Measurements from ENCODE around the gene PIP4K2A.
A peak's percentile ranks its signal among the peaks of the same experiment; 100 is the strongest.
"Not testable (repeated sequence)": the region's sequence is repeated elsewhere in the genome, so short reads cannot be mapped to it uniquely, and the experiment has no call there.

PIP4K2A gene

GRCh38 chr10:22720667-22721066, 6.3 kb upstream of the PIP4K2A start:
- 96% methylated on average over 1 to 2 of the region's 3 CpGs for WGBS, 2 experiments
- H3K4me3 ChIP-seq (ENCODE audit: insufficient read depth, low read depth, low read length), result no peak overlapping the region
- no peaks in the 10 kb centered on the region for H3K36me3 ChIP-seq (ENCODE audit: control insufficient read depth, insufficient read depth, low read length)
- H3K4me1 ChIP-seq (ENCODE audit: control insufficient read depth, insufficient read depth, low read length), result peaks cover 3% of the 10 kb centered on the region
- no peak overlapping the region for H3K27ac ChIP-seq (ENCODE audit: insufficient read depth, low read depth, low read length, poor library complexity, severe bottlenecking)
- H3K27me3 ChIP-seq (ENCODE audit: control insufficient read depth, insufficient read depth, low read length, poor library complexity, severe bottlenecking), result no peaks in the 10 kb centered on the region
- H3K9me3 ChIP-seq (ENCODE audit: control insufficient read depth, low read length), result no peaks in the 10 kb centered on the region

DNA sequence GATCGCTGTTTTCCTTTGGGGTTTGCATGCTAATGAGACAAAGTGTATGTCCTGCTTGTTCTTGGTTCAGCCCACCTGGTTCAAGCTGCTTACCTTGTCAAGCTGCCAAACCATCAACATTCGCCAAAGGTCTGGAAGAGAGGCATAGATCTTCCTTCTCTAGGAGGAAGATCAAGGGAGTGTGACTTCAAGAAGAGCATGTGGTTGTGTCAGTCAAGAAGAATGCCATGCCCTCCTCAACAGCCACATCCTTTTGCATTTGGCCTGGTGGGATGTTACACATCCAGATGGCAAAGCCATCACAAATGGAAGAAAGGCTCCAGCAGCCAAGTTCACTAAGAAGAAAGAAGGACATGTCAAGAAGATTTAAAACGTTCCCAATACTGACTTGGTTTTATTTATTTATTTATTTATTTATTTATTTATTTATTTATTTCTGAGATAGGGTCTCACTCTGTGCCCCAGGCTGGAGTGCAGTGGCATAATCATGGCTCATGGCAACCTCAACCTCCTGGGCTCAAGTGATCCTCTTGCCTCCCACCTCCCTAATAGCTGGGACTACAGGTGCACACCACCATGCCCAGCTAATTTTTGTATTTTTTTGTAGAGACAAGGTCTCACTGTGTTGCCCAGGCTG, 5.1 kb upstream of the PIP4K2A start:
- 92 to 94% methylated on average over 2 of the region's 3 CpGs for WGBS, 2 experiments
- no peak overlapping the region for H3K4me3 ChIP-seq (ENCODE audit: insufficient read depth, low read depth, low read length)
- H3K27ac ChIP-seq (ENCODE audit: insufficient read depth, low read depth, low read length, poor library complexity, severe bottlenecking), result no peak overlapping the region
- H3K36me3 ChIP-seq (ENCODE audit: control insufficient read depth, insufficient read depth, low read length), result no peaks in the 10 kb centered on the region
- H3K27me3 ChIP-seq (ENCODE audit: control insufficient read depth, insufficient read depth, low read length, poor library complexity, severe bottlenecking), result peaks cover 4% of the 10 kb centered on the region
- H3K4me1 ChIP-seq (ENCODE audit: control insufficient read depth, insufficient read depth, low read length), result peaks cover 3% of the 10 kb centered on the region
- H3K9me3 ChIP-seq (ENCODE audit: control insufficient read depth, low read length), result no peaks in the 10 kb centered on the region

- 83 to 96% methylated on average over 3 of the region's 3 CpGs for WGBS, 2 experiments
- not testable (repeated sequence) for H3K27me3 ChIP-seq (ENCODE audit: control insufficient read depth, insufficient read depth, low read length, poor library complexity, severe bottlenecking); H3K36me3 ChIP-seq (ENCODE audit: control insufficient read depth, insufficient read depth, low read length); H3K9me3 ChIP-seq (ENCODE audit: control insufficient read depth, low read length); H3K27ac ChIP-seq (ENCODE audit: insufficient read depth, low read depth, low read length, poor library complexity, severe bottlenecking); H3K4me3 ChIP-seq (ENCODE audit: insufficient read depth, low read depth, low read length); H3K4me1 ChIP-seq (ENCODE audit: control insufficient read depth, insufficient read depth, low read length)
Observed at GRCh38 chr10:22718659-22719058, 4.3 kb upstream of the PIP4K2A start.

- no peak overlapping the region for H3K27ac ChIP-seq (ENCODE audit: insufficient read depth, low read depth, low read length, poor library complexity, severe bottlenecking)
- H3K4me3 ChIP-seq (ENCODE audit: insufficient read depth, low read depth, low read length), result no peak overlapping the region
- H3K27me3 ChIP-seq (ENCODE audit: control insufficient read depth, insufficient read depth, low read length, poor library complexity, severe bottlenecking), result peaks cover 5% of the 10 kb centered on the region
- WGBS, 2 experiments, result 84 to 98% methylated on average over 3 of the region's 3 CpGs
- H3K9me3 ChIP-seq (ENCODE audit: control insufficient read depth, low read length), result no peaks in the 10 kb centered on the region
- H3K36me3 ChIP-seq (ENCODE audit: control insufficient read depth, insufficient read depth, low read length), result no peaks in the 10 kb centered on the region
- peaks cover 4% of the 10 kb centered on the region for H3K4me1 ChIP-seq (ENCODE audit: control insufficient read depth, insufficient read depth, low read length)
Observed at GRCh38 chr10:22717728-22718127, 3.4 kb upstream of the PIP4K2A start.

- Histone ChIP-seq H3K4me3 (ENCODE audit: insufficient read depth, low read depth, low read length) (no peak overlapping the region), H3K36me3 (ENCODE audit: control insufficient read depth, insufficient read depth, low read length) (no peaks in the 10 kb centered on the region), H3K9me3 (ENCODE audit: control insufficient read depth, low read length) (no peaks in the 10 kb centered on the region), H3K27me3 (ENCODE audit: control insufficient read depth, insufficient read depth, low read length, poor library complexity, severe bottlenecking) (peaks cover 13% of the 10 kb centered on the region), H3K27ac (ENCODE audit: insufficient read depth, low read depth, low read length, poor library complexity, severe bottlenecking) (no peak overlapping the region), H3K4me1 (ENCODE audit: control insufficient read depth, insufficient read depth, low read length) (peaks cover 7% of the 10 kb centered on the region)
- WGBS, 2 experiments, result 81 to 87% methylated on average over 4 of the region's 4 CpGs
Observed at GRCh38 chr10:22716943-22717342, 2.6 kb upstream of the PIP4K2A start.

GRCh38 chr10:22715290-22715625, 880 bp upstream of the PIP4K2A start:
- H3K4me1 ChIP-seq (ENCODE audit: control insufficient read depth, insufficient read depth, low read length), result peaks cover 7% of the 10 kb centered on the region
- H3K4me3 ChIP-seq (ENCODE audit: insufficient read depth, low read depth, low read length), result no peak overlapping the region
- peaks cover 15% of the 10 kb centered on the region for H3K27me3 ChIP-seq (ENCODE audit: control insufficient read depth, insufficient read depth, low read length, poor library complexity, severe bottlenecking)
- H3K27ac ChIP-seq (ENCODE audit: insufficient read depth, low read depth, low read length, poor library complexity, severe bottlenecking), result no peak overlapping the region
- no peaks in the 10 kb centered on the region for H3K9me3 ChIP-seq (ENCODE audit: control insufficient read depth, low read length)
- WGBS, 2 experiments, result 88% methylated on average over 6 to 7 of the region's 7 CpGs
- no peaks in the 10 kb centered on the region for H3K36me3 ChIP-seq (ENCODE audit: control insufficient read depth, insufficient read depth, low read length)

- H3K27ac ChIP-seq (ENCODE audit: insufficient read depth, low read depth, low read length, poor library complexity, severe bottlenecking), result no peak overlapping the region
- H3K4me1 ChIP-seq (ENCODE audit: control insufficient read depth, insufficient read depth, low read length), result peaks cover 7% of the 10 kb centered on the region
- H3K36me3 ChIP-seq (ENCODE audit: control insufficient read depth, insufficient read depth, low read length), result no peaks in the 10 kb centered on the region
- peak overlapping the region; percentile 91 for H3K4me3 ChIP-seq (ENCODE audit: insufficient read depth, low read depth, low read length)
- H3K9me3 ChIP-seq (ENCODE audit: control insufficient read depth, low read length), result no peaks in the 10 kb centered on the region
- WGBS, 2 experiments, result 0% methylated on average over 67 of the region's 67 CpGs
- peaks cover 15% of the 10 kb centered on the region for H3K27me3 ChIP-seq (ENCODE audit: control insufficient read depth, insufficient read depth, low read length, poor library complexity, severe bottlenecking)
Observed at GRCh38 chr10:22713853-22714478, 412 bp downstream of the PIP4K2A start.

DNA sequence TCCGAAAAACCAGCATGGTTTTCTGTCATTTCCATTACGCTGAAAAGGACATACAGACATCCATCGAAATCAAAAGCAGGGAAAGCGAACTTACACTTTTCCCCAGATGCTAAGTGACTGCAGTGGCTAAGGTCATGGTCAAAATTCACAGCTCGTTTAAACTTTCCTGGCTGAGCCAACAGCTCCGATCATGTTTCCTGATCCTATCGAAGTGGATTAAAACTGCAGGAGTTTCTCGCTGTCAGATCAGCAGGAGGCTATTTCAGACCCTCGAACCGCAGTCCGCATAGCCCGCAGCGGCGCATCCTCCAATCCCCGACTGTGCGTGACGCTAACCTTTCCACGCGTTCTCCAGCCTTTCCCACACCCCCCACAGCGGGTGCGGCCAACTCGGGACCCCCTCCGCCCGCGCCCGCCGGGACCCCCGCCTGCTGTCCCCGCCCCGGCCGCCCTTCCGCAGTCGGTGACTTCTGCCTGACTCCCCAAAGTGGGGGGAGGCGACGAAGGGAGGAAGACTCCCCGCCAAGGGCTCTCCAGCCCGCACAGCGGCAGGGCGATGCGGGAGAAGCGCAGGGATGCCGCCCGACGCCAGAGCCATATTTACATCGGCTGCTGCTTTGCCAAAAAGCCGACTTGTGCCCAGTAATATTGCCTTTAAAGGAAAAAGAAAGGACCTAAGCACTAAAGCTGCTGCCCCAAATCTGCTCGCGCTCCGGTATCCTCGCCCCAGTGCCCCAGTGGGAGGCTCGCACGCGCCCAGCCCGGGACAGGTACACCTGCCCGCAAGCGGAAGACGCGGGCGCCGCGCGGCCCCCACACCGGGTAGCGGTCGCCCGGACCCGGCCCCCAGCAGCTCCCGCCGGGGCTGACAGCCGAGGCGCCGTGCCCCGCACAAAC, 1.2 kb downstream of the PIP4K2A start:
- Histone ChIP-seq H3K27ac (ENCODE audit: insufficient read depth, low read depth, low read length, poor library complexity, severe bottlenecking) (no peak overlapping the region), H3K4me3 (ENCODE audit: insufficient read depth, low read depth, low read length) (peak overlapping the region; percentile 91), H3K4me1 (ENCODE audit: control insufficient read depth, insufficient read depth, low read length) (peaks cover 7% of the 10 kb centered on the region), H3K27me3 (ENCODE audit: control insufficient read depth, insufficient read depth, low read length, poor library complexity, severe bottlenecking) (peaks cover 15% of the 10 kb centered on the region), H3K9me3 (ENCODE audit: control insufficient read depth, low read length) (no peaks in the 10 kb centered on the region), H3K36me3 (ENCODE audit: control insufficient read depth, insufficient read depth, low read length) (no peaks in the 10 kb centered on the region)
- WGBS, 2 experiments, result 0 to 1% methylated on average over 72 to 73 of the region's 73 CpGs

DNA sequence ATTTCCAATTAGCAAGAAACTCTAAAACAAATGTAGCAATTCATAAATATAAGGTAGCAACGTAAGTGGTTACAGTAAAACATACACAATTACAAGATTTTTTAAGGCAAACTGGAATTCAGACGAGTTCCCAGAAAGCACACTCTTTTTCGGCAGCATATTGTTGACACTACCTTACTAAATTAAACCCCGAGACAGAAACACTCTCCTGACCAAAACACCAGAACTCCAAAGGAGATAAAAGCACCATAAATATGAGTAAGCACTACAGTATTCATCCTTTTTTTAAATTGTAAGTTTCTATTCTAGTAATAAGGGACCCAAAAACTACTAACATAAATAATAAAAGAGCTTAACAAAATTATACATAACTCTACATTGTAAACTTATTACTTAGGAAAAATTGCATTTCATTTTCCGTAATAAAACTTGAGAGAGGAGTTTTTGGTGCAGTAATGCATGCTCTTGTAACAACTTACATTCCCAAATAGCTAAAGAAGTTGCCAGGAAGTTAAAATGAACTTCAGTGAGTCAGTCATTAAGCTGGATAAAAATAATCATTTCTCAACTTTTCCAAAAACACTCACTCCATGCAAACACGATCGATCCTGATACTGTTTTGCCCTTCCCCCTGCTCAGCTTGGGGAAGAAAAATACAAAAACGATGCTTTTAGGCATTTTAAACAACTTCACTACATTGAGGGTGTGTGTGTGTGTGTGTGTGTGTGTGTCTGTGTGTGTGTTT, 2.0 kb downstream of the PIP4K2A start:
- WGBS, 2 experiments, result 47 to 56% methylated on average over 7 to 8 of the region's 8 CpGs
- peaks cover 15% of the 10 kb centered on the region for H3K27me3 ChIP-seq (ENCODE audit: control insufficient read depth, insufficient read depth, low read length, poor library complexity, severe bottlenecking)

DNA sequence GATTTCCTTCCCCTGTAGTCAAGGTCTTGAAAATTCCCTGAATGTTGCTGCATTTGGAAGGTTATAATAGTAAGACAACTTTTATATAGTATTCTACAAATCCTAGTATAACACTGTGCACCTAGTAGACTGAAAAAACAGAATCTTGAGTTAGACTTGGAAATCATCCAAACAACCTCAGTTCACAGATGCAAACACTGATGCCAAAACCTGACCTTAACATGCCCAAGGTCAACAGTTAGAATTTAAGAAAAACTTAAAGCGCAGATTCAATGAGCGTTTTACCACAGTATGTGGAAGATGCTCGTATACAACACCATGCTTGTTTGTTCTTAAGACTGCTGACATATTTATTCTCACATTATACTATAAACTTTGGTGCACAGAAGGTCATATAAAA, 3.0 kb downstream of the PIP4K2A start:
- H3K36me3 ChIP-seq (ENCODE audit: control insufficient read depth, insufficient read depth, low read length), result no peaks in the 10 kb centered on the region
- peaks cover 4% of the 10 kb centered on the region for H3K4me1 ChIP-seq (ENCODE audit: control insufficient read depth, insufficient read depth, low read length)
- WGBS, 2 experiments, result 95% methylated on average over 3 of the region's 3 CpGs
- H3K27ac ChIP-seq (ENCODE audit: insufficient read depth, low read depth, low read length, poor library complexity, severe bottlenecking), result no peak overlapping the region
- H3K27me3 ChIP-seq (ENCODE audit: control insufficient read depth, insufficient read depth, low read length, poor library complexity, severe bottlenecking), result peaks cover 15% of the 10 kb centered on the region
- no peaks in the 10 kb centered on the region for H3K9me3 ChIP-seq (ENCODE audit: control insufficient read depth, low read length)
- H3K4me3 ChIP-seq (ENCODE audit: insufficient read depth, low read depth, low read length), result no peak overlapping the region

More for the DNA sequence above, 2.0 kb downstream of the PIP4K2A start:
- H3K4me3 ChIP-seq (ENCODE audit: insufficient read depth, low read depth, low read length), result peak overlapping the region; percentile 91
- H3K36me3 ChIP-seq (ENCODE audit: control insufficient read depth, insufficient read depth, low read length), result no peaks in the 10 kb centered on the region
- peaks cover 7% of the 10 kb centered on the region for H3K4me1 ChIP-seq (ENCODE audit: control insufficient read depth, insufficient read depth, low read length)
- no peak overlapping the region for H3K27ac ChIP-seq (ENCODE audit: insufficient read depth, low read depth, low read length, poor library complexity, severe bottlenecking)
- H3K9me3 ChIP-seq (ENCODE audit: control insufficient read depth, low read length), result no peaks in the 10 kb centered on the region

All from ectodermal cell (in vitro differentiated cells).